Measurements from ENCODE around the gene IFT20. TPM values are rescaled to one million over a fixed set of nuclear protein-coding genes. Genes with fewer than 3 reads are reported as not detected.
A peak's percentile ranks its signal among the peaks of the same experiment; 100 is the strongest.

Gene IFT20
- total RNA-seq (2014; rRNA removed; shearing (Covaris generic)): 53.2 and 57.4 TPM in 2 replicates

DNA sequence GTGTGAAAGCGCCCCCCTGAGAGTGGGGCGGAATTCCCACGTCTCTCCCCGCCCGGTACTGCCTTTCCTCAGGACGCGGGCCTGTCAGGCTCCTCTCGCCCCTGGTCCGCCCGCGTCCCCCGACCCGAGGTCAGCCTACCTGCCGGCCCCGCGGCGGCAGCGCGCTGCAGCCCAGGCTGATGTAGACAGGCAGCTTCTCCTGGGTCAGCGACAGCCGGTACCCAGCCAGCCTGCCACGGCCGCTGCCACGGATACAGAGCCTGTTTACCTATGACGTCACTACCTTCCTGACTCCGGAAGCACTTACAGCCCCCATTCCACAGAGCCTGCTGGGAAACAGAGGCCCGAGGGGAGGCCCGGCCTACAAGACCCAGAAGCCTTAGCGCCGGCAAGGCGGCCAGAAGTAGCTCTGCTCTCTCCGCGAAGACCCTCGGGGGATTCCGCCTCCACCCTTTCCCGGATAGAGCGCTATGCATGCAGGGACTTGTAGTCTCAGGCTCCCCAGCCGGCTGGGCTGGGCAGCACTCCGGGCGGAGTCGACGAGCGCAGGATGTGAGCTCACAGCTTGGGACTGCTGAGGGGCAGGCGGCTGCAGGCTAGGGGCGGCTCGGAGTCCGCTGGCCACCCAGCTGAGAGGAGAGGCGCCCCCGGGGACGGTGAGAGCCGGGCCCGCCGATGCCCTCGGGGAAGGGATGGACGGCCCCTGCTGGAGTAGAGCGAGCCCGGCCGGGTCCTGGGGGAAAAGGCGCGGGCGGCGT lies at the start of gene IFT20, which contains the start of gene TNFAIP1:
IFT20 (minus strand) TSS at position 272 of the 758 bp plus-strand sequence. CDS start 3,487 bp downstream, outside the sequence.
TNFAIP1 (plus strand) TSS at position 561 of the 758 bp plus-strand sequence. CDS start 3,761 bp downstream, outside the sequence.
- DNase-seq (ENCODE audit: low read depth): peak; percentile 100

DNA sequence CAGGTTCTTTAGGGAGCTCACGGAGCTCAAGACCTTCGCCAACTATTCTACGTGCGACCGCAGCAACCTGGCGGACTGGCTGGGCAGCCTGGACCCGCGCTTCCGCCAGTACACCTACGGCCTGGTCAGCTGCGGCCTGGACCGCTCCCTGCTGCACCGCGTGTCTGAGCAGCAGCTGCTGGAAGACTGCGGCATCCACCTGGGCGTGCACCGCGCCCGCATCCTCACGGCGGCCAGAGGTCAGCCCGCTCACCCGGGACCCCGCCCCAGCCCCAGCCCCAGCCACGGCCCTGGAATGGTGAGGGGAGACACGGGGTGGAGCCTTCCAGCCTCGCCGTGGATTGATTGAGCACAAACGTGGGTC lies 49.7 kb upstream of the IFT20 start:
- DNase-seq (ENCODE audit: low read depth): no peak

GRCh38 chr17:28384281-28385036 lies 49.2 kb upstream of the IFT20 start:
- DNase-seq (ENCODE audit: low read depth): no peak

DNA sequence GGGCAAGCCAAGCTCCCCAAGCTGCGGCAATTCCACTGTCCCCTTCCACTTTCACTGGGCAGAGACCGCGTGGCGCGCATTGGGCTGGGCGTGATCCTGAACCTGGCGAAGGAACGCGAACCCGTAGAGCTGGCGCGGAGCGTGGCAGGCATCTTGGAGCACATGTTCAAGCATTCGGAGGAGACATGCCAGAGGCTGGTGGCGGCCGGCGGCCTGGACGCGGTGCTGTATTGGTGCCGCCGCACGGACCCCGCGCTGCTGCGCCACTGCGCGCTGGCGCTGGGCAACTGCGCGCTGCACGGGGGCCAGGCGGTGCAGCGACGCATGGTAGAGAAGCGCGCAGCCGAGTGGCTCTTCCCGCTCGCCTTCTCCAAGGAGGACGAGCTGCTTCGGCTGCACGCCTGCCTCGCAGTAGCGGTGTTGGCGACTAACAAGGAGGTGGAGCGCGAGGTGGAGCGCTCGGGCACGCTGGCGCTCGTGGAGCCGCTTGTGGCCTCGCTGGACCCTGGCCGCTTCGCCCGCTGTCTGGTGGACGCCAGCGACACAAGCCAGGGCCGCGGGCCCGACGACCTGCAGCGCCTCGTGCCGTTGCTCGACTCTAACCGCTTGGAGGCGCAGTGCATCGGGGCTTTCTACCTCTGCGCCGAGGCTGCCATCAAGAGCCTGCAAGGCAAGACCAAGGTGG lies 46.0 kb upstream of the IFT20 start:
- DNase-seq (ENCODE audit: low read depth): no peak

- peak; percentile 41 for DNase-seq (ENCODE audit: low read depth)
These were observed 44.8 kb upstream of the IFT20 start for GRCh38 chr17:28379814-28380801.

DNA sequence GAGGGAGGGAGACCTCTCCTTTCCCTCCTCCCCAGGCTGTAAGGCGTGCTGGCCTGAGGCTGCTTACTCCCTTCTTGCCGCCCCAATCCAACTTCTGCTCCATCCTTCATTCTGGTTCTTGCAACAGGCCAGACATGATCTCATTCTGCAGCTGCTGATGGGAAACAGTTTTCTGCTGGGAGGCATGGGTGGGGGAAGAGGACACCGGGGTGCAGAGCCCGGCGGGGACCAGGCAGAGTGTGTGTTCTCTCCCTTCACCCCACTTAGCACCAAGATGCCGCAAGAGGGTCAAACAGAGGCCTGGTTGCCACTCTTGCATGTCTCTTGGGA lies 37.6 kb upstream of the IFT20 start:
- DNase-seq (ENCODE audit: low read depth): no peak

GRCh38 chr17:28372203-28372944 lies 37.1 kb upstream of the IFT20 start:
- peak; percentile 47 for DNase-seq (ENCODE audit: low read depth)

- DNase-seq (ENCODE audit: low read depth): peak; percentile 95
These were observed 36.3 kb upstream of the IFT20 start, which contains the start of gene SARM1 for GRCh38 chr17:28371245-28372202. TSS of gene SARM1 (plus strand) at chr17:28371694. CDS start at chr17:28372033, 339 bp downstream.

DNA sequence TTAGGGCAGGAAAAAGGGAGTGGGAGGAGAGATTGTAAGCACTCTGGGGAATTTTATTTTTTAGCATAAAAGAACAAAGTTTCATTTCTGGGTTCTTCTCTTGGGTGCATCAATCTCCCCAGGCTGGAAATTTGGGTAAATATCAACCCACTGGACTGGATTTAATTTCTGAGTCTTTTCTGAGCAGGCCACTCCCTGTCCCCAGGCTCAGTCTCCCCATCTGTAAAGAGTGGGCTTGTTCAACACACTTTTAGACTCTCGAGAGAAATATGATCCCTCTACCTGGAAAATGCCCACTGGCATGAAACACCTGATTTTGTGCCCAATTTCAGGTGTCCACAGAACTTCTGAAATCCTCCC lies 35.5 kb upstream of the IFT20 start:
- DNase-seq (ENCODE audit: low read depth): no peak

DNA sequence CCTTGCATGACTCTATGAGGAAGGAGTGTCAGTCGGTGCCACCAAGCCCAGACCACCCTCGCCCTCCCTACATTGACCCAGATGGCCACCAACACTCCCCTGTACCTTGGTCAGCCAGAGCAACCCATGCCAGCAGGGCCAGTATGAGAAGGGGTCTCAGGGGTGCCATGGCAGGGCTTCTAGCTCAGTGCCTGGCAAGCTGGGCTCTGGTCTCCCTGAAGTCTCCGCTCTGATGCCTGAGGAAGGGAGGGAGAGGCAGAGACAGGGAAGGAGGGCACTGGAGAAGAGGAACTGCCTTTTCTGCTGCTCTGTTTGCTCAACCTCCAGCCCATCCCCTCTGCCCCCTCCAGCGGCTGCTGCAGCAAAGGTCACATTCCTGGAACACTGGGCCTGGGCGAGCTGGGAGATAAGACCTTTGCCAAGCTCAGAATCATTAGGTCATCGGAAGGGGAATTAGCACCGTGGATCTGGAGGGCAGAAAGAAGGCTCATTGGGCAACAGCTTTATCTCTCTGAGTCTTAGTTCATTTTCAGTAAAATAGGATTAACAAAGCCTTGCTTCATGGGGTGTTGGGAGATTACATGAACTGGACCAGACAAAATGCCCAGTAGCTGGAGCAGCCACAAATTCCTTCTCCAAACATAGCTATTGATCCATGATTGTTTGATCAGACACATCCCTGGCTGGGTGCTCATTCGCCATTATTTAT lies 34.9 kb upstream of the IFT20 start, which contains the start of gene VTN:
VTN (minus strand) TSS at position 273 of the 709 bp plus-strand sequence; CDS start at position 169, 104 bp downstream.
- peak; percentile 47 for DNase-seq (ENCODE audit: low read depth)

DNA sequence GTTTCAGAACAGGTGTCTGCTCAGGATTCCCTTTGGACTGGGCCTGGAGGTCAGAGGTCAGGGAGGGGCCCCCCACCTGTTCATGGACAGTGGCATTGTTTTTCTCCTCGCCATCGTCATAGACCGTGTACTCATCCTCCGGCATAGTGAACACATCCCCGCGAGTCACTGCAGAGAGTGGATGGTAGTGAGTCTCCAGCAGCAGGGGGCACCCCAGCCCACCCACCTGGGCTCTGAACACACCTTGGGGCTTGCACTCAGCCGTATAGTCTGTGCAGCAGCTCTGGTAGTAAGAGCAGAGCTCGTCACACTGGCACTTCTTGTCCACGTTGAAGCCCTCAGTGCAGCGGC lies 34.4 kb upstream of the IFT20 start:
- no peak for DNase-seq (ENCODE audit: low read depth)

DNA sequence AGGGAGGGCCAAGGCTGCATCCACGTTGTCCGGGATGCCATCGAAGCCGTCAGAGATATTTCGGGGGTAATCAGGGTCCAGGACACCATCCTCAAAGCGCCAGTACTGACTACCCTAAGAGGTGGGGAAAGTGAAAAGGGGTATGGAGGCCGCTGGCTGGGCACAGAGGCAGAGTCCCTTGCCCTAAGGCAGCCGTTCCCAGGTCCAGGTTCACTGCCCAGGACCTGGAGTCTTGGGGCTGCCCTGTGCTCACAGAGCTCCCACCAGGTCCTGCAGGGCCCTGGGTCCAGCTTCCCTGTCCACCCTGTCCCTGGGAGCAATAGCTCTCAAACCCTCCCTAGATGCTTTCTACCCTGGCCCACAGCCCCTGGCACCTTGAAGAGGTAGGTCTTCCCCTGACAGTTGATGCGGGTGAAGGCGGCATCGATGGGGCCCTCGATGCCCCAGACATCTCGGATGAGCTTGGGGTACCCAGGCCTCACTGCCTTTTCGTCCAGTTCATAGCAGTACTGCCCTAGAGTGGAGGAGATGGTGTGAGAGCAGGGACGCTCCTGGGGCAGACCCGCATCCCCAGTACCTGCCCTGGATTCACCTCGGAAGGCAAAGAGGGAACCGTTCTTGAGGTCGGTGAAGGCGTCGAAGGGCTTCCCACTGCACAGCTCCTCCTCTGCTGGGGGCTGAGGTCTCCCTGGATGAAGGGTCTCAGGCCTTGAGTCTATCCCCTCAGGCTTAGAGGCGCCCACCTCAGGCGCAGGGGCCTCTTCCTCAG lies 33.8 kb upstream of the IFT20 start:
- DNase-seq (ENCODE audit: low read depth): no peak

DNA sequence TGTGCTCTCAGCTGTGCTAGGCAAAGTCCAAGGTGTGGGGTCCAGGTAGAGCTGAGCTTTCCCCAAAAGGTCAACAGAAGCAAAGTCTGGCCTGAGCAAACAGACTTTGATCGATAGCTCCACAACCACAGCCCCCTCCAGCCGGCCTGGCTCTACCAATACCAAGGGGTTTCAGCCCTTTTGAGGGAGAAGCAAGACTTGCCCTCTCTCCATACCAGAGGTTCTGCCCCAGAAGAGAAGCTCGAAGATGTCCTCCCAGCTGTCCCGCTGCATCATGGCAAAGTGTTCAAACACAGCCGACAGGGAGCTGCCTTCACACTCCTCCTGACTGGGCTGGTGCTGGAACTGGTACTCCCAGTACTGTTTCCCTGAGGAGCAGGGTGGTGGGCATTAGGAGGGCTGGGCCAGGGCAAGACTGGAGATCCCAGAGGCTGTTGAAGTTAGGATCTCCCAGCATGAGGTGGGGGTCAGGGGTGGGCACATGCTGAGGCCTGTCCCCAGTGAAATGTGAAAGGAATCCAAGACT lies 33.1 kb upstream of the IFT20 start:
- DNase-seq (ENCODE audit: low read depth): no peak

DNA sequence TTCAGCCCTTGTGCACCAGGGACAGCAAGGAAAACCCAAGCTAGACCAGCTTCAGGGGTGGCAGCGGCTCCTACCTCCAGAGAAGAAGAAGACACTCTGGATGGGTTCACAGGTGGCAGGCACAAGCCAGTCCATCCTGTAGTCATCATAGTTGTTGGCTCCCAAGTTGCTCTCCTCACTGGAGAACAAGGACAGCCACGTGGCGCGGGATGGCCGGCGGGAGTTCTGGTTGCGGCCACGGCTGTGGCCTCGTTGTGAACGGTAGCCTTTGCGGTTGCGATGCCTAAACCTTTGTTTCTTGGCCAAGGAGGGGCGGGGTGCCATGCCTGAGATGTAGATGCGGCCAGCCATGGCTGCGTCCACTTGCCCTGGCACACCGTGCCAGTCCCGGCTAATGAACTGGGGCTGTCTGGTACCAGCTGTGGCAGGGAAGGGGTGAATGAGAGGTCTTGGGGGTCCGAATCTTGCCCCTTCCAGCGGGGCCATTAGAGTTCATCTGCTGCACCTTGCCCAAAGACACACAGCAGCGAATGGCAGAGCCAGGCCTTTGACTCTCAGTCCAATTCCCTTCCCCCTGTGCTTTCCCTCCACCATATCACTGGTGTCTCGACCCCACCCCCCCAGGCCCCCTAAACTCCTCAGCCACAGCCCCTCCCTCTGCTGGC lies 32.5 kb upstream of the IFT20 start:
- no peak for DNase-seq (ENCODE audit: low read depth)

GRCh38 chr17:28366605-28367004 lies 31.3 kb upstream of the IFT20 start:
- no peak for DNase-seq (ENCODE audit: low read depth)

DNA sequence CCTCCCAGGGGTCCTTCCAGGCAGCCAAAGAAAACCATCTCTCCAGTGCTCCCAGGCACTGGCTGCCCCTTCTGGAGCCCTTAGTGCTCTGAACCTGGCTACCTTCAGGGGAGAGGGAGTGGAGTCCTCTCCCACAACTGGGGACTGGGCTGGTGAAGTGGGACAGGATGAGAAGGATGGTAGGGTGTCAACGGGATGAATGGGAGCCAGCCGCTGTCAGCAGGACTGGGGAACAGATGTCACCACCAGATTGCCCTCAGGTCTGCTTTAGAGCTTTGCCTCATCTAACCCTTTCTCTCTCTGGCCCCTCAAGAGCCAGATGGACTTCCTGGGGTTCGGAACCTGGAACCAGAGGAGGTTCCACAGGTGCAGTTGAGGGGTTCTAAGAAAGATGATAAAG lies 30.2 kb upstream of the IFT20 start:
- no peak for DNase-seq (ENCODE audit: low read depth)
